ENCODE results near the gene ZKSCAN5.

DNA sequence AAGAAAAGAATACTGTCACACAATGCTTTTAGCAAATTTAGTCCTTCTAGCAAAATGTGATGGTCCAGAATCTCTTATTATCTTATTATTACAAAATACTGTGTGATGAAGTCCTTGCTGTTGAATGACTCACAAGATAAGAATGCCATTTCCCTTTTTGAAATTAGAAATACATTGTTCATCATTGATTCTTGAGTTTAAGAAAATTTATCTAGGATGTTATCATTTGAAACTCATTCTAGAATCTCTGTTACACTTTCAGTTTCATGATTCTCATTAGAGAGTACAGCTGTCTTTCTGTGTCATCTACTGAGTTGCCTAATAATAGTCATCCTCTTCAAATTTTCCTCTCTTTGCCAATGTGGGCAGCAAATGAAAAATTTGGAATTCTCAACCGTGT lies 9.6 kb downstream of the ZKSCAN5 start:
- TF ChIP-seq, protein P1, sequence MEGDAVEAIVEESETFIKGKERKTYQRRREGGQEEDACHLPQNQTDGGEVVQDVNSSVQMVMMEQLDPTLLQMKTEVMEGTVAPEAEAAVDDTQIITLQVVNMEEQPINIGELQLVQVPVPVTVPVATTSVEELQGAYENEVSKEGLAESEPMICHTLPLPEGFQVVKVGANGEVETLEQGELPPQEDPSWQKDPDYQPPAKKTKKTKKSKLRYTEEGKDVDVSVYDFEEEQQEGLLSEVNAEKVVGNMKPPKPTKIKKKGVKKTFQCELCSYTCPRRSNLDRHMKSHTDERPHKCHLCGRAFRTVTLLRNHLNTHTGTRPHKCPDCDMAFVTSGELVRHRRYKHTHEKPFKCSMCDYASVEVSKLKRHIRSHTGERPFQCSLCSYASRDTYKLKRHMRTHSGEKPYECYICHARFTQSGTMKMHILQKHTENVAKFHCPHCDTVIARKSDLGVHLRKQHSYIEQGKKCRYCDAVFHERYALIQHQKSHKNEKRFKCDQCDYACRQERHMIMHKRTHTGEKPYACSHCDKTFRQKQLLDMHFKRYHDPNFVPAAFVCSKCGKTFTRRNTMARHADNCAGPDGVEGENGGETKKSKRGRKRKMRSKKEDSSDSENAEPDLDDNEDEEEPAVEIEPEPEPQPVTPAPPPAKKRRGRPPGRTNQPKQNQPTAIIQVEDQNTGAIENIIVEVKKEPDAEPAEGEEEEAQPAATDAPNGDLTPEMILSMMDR (IDR thresholded peaks at IDR 0.05), result no peak
- no peak for TF ChIP-seq POLR2AphosphoS5 (IDR thresholded peaks at IDR 0.05)
- TF ChIP-seq POLR2A (IDR thresholded peaks at IDR 0.05), result no peak
